D341Med (cell line): ENCODE data around the gene NOTO.
"Not testable (repeated sequence)": the region's sequence is repeated elsewhere in the genome, so short reads cannot be mapped to it uniquely, and the experiment has no call there.

Source experiments
- DNase-seq: peaks from one replicate; pipeline ENCODE4 v3.0.0; 2012; ENCODE audit warnings: low spot score

The NOTO gene, protein sequence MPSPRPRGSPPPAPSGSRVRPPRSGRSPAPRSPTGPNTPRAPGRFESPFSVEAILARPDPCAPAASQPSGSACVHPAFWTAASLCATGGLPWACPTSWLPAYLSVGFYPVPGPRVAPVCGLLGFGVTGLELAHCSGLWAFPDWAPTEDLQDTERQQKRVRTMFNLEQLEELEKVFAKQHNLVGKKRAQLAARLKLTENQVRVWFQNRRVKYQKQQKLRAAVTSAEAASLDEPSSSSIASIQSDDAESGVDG

DNA sequence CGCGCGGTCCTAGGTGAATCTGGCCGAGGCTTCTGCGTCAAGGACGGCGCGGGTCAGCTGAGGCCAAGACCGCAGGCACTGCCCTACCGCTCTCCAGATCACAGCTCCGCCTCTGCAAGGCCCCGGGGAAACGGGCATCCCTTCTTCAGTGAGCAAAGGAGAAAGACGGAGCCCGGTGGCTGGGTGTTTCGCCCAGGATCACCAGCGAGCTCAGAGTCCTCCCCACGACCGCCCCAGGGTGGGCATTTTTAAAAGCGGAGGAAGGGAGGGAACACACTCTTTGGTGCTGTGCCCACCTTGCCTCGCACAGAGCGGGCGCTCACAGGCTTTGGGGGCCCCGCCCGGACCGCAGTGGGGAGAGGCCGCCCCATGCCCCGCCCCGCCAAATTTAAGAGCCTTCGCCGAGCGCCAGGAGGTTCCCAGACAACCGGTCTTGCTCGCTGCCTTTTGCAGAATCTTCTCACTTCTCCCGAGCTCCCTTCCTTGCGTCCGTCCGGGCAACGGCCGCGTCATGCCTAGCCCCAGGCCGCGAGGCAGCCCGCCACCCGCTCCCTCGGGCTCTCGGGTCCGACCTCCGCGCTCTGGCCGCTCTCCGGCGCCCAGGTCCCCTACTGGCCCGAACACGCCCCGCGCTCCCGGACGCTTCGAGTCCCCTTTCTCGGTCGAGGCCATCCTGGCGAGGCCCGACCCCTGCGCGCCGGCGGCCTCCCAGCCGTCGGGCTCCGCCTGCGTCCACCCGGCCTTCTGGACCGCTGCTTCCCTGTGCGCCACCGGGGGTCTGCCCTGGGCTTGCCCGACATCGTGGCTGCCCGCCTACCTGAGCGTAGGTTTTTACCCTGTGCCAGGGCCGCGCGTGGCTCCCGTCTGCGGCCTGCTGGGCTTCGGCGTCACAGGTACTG is at the start of gene NOTO:
TSS of gene NOTO (plus strand) at position 419 of the 899 bp plus-strand sequence. CDS start at position 512, 93 bp downstream.
- DNase-seq: no peak

DNA sequence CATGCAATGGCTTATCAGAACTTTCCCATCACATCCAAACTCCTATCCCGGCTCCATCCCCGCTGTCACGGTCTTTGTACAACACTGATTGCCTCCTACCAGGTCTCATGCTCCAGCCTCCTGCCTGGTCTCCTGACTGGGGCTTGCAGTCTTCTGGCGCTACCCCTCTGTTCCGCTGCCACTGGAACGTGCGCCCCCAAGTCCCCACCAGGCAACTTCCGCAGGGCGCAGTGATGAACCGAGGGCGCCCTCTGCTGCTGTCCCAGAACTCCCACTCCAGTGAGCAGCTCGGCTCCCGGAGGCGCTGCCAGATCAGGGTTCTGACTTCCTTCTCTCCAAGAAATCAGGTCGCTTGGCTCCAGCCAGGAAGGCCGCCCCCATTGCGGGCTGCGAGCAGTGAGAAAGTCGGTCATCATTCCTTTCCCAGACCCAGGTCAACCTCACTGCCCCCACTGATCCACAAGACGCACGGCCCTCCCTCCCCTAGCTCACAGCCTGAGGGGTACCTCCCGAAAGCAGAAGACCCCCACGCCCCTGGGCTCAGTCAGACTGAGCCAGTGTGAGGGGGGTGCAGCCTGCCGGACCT is 45.7 kb upstream of the NOTO start:
- DNase-seq: peak; percentile 82

DNA sequence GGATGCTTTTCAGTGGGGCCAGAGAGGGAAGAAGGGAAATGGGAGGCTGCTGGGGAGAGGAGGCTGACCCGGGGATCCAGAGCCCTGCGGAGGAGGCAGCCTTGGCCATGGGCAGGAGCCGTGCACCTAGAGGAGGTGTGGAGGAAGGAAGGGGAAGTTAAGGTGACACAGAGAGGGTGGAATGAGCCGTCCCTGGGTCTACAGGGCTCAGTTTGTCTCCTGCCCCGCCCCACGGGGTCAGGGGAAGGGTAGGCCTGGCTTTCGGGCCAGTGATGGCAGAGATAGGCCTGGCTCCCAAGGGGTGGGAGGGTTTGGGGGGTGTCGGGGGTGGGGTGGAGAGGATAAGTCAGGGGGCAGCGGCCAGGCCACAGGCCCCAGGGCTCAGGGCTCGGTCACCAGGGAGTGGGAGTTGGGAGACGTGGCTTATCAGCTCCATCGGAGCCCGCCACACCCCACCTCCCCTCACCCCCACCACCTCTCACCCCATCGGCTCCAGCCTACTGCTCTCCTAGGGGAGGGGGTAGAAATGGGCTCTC is 39.5 kb upstream of the NOTO start:
- no peak for DNase-seq

DNA sequence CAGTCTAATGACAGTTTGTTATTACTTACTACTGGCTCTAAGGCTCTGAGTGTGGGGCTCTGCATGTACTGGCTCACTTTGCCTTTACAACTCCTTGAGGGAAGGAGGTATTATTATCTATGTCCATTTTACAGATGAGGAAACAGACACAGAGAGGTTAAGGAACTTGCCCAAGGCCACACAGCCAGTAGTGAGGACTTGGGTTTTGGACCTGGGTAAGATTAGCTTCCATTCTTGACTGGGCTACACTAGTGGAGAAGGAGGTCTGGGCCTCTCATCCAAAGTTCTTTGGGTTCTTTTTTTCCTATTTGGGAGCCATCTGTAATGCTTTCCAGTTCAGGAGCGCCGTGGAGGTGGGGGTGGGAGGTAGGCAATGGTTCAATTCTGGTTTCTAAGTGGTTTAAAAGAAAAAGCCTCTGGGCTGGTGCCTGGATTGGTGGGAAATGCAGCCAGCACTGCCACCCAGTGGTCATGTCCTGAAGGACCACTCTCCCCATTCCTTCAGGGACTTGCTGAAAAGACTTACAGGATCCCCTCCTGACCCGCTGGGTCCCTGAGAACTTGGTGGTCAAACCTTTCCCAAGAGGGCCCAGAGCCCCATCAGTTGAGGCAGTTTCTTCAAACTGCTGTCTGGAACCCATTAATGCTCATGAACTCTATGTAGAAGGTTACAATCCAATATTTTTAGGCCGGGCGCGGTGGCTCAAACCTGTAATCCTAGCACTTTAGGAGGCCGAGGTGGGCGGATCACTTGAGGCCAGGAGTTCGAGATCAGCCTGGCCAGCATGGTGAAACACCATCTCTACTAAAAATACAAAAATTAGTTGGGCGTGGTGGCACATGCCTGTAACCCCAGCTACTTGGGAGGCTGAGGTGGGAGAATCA is 38.6 kb upstream of the NOTO start:
- DNase-seq: peak; percentile 81

DNA sequence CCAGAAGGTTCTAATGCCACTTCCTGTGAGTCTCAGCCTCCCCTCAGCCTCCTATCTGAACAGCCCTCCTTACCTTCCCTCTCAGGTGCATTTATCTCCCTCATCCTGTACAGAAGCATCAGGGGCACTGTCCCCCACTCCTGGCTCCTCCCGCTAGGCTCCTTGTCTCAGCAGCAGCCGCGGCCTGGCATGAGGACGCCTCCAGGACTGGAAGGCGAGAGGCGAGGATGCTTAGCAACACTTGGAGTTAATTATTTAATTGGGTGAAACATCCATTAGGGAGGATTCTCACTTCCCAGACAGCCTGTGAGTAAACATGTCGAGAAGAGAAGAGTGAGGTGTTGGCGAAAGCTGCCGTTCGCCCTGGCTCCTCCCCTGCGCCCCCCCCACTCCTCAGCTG is 36.4 kb upstream of the NOTO start:
- DNase-seq: not testable (repeated sequence)

DNA sequence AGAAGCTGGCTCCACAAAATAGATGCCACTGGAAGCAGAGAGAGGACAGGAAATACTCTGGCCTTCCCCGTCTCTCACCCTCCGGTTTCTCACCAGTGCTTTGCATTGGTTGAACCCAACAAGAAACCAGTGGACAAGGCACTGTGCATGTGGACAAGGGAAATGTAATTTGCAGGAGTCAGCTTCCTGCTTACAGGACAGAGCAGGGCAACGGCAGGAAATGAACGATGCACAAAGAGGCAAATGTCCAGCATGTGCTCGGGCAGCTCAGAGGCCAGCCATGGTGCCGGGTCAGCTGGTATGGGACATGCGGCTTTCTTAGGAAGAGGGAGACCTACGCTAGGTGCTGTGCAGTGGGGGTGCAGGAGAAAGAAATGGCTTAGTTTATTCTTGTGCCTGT is 35.6 kb upstream of the NOTO start:
- not testable (repeated sequence) for DNase-seq

DNA sequence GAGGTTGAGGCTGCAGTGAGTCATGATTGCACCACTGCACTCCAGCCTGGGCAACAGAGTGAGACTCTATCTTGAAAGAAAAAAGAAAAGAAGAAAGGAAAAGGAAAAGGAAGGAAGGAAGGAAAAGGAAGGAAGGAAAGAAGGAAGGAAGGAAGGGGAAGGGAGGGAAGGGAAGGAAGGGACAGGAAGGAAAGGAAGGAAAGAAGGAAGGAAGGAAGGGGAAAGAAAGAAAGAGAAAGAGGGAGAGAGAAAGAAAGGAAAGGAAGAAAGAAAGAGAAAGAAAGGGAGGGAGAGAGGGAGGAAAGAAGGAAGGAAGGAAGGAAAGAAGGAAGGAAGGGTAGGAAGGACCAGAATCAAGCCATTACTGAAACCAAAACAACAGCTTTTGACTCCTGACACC is 34.0 kb upstream of the NOTO start:
- DNase-seq: not testable (repeated sequence)

DNA sequence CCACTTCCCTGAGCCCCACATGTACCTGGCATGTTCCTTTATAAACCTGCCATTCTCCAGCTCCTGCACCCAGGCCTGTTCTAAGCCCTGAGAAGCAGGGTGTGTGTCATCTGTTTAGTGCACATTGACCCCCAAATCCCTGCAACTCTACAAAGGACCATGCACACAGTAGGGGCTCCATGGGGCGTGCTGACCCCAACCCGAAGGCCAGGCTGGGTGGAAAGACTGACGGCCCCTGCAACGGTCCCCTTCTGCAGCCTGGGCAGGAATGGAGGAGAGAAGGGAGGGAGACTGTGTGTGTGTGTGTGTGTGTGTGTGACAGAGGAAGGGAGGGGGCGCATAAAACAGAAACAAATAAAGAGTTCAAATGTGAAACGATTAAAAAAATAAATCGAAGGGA is 32.0 kb upstream of the NOTO start:
- not testable (repeated sequence) for DNase-seq

DNA sequence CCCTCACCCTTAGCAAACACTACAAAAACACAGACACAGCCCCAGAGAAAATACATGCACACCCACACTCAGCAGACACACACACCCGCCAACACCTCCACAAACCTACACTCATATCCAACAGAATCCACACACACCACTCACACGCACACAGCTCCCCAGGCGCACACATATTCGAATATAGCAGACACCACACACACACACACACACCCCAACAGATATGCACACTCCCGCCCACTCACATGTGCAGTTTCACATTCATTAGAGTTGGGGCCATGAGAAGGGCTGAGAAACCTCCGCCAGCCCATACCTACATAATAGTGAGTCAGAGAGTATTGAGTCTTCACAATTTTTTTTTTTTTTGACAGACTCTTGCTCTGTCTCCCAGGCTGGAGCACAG is 29.4 kb upstream of the NOTO start:
- DNase-seq: no peak

DNA sequence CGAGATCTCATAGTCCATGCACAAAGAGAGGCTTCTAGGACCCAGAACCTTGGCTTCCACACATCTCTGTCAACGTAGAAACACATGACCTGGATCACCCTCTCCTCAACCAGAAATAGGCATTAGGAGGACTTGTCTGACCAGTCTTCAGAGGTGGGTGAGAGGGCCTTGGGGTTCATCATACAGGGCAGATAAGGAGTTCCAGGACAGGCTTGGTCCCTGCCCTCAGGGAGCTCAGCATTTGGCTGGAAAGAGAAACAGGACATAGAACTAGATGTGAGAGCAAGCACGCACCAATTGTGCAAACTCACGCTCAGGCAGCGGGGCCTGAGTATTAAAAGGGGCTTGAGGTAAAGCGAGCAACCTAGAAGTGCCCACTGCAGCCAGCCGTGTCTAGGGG is 28.6 kb upstream of the NOTO start:
- no peak for DNase-seq

DNA sequence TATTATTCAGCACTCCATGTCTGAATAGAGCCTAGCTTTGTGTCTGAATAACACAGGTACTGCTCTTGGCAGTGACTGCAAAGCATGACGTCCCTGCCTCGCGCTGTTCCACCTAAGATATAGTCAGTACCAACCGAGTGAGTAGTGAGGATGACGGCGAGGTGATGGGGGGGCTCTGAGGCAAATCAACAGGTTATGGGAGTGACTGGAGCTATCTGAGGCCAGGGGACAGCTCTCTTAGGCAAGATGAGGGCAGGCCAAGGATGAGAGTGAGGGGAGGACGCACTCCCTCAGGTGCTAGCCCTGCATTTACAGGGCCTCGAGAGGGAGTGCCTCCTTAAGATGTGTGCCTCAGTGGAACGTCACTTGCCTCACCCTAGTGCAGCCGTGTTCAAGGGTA is 28.1 kb upstream of the NOTO start:
- no peak for DNase-seq

DNA sequence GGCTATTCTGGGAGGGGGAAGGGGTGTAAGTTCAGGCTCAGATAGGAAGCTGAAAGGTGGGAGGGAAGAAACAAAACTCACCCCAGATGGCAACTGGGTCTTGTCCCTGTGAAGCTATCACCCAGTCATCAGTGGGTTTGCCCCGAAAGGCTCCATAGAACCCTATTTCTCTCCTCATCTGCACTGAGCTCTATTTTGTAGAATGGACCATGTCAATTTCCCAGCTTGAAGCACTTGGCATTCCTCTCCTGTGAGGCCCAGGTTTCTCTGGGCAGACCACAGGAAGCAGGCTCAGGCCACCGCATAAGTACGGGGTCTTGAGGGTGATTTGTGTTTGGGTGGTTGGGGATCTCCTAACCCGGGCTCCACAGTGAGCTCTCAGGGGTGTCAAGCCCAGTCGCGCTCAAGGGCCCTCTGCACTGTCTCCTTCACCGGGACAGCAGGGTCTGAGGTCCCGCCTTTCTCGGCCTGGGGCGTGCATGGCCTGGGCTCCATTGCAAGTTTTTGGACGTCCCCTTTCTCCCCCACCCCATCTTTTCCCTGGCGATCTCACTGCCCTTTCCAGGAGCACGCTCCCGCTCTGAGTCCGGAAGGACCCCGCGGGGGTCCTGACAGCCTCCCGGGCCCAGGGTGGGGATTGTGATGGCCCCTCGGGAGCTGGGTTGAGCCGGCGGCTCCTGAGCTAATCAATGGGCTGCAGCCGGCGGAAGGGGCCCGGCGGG is 27.3 kb upstream of the NOTO start:
- no peak for DNase-seq

DNA sequence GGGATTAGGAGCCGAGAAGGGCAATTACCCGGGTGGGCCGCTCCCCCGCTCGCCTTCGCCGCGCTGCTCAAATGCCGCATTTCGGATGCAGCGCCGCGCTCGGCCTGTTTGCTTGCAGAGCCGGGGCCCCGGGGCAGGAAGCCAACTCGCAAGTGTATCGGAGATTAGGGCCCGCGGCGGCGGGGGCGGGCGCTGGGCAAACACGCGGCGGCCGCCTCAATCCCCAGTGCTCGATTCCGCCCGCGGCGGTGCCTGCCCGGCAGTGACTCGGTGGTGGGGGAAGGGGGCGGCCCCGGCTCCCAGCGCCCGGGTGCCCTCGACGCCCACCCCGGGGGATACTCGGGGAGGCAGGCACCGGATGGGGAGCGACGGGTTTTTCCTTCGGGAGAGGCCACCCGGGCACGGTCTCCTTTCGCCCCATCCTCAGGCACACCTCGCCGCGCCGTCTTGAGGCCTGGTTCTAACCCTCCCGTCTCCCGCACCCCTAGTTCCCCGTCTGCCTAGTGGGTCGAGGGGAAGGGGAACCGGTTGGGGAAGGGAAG is 26.6 kb upstream of the NOTO start:
- DNase-seq: peak; percentile 84

DNA sequence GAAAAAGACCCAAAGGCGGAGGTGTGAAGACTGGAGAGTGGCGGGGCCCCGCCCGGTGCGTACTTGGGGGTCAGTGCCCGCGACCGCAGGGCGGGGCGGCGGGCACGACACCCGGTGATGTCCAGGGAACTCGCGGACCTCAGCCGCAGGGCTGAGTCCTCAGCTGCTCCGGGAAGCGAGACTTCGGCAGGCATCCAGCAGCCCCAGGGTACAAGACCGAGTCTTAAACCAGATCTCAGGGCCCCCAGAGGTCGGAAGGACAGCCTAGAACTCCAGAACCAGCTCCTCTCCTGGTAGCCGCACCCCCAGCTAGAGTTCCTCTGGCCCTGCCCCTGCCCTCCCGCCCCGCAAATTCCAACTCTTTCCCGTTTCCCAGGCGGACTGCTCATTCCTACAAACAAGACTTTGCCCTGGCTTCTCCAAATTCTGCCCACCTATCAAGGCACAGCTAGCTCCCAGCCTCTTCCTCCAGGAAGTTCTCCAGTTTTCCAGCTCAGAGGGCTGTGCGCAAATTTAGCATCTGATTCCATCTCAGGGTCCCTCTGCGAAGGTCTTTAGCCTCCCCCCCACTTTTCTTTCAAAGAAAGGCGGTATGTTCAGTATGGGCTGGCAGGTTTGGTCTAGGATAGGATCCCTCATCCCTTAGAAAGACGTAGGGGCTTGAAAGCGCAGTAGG is 26.0 kb upstream of the NOTO start:
- DNase-seq: peak; percentile 39

DNA sequence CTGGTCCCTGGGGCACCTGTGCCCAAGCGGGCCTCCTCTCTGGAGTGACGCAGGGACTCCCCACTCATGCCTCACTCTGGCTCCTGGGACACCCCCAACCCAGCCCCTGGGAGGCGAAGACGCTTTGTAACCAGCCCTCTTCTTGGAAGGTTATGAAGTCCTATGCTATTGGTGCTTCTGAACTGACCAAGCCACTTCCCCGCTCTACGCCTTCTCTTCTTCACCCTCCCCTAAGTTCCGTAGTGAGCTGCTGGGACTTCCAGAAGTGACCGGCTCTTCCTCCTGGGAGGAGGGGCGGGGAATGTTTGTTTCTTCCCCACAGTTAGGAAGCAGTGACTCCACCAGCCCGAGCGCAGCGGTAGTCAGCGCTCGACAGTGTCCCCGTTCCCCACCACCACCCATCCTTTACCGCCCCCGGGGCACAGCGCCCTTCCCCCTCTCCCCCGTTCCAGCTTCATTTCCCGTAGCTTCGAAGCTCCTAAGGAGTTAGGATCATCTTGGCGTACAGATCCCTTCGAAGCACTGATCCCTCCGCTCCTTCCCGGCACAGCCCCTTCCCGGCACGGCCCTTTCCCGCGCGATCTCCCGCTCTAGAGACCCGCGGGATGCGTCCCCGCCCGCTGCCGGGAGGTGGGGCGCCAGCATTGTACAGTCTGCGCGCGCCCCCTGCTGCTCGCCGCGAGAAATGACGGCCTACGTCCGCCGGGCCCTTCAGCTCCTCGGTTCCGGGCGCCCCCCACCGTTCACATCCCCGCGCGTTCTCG is 25.3 kb upstream of the NOTO start:
- peak; percentile 95 for DNase-seq

DNA sequence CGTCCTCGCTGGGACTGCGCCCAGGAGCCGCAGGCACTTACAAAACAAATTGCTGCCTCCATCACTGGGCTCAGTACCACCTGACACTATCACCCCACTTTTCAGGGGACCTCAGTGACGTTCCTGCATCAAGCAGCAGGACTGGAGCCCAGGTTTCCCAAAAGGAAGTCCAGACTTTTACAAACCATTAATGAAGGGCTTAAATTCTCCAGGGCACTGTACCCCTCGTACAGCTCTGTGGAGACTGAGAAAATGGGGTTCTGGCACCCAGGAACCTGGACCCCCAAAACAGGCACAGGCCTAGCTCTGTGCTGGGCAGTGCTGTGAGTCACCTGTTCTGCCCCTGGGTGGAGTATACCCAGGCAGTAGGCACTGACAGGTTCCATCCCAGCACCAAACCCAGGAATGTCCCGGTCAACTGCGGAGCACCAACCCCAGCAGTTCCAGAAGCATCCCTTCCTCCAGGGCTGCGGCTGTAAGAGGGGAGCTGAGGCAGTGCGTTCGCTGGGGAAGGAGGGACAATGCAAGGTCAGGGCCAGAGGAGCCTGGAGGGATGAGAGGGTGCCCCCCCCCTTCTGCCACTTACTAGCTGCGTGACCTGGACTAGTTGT is 24.6 kb upstream of the NOTO start:
- DNase-seq: no peak

DNA sequence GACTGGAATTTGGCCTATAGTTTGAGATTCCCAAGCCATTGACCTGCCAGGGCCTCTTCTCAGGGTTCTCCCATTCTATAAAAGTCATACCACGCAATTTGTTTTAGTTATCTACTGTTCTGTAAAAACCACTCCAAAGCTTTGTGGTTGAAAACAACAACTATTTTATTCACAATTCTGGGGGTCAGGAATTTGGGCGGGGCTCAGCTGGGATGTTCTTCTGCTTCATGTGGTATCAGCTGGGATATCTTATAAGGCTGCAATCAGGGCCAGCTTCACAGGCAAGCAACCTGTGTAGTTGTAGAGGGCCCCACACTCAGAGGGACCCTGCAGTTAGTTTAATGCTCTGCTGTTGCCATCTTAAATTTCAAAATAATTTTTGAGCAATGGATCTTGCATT is 16.4 kb upstream of the NOTO start:
- no peak for DNase-seq

DNA sequence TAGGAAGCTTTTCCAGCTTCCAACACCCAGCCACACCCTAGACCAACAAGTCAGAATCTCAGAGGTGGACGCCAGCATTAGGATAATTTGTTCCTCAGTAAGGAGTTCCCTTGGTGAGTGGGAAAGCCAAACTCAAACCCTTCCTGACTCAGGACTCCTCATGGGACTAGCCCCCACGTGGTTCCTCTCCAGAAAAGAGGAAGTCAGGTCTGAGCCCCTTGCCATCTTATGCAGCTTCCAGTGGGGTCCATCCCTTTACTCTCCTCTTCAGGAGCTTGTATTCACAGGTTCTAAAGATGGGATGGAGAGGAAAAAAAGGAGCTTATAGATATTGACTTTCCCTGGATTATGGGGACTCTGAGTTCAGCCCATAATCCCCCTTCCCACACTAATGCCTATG is 14.8 kb upstream of the NOTO start:
- DNase-seq: no peak

DNA sequence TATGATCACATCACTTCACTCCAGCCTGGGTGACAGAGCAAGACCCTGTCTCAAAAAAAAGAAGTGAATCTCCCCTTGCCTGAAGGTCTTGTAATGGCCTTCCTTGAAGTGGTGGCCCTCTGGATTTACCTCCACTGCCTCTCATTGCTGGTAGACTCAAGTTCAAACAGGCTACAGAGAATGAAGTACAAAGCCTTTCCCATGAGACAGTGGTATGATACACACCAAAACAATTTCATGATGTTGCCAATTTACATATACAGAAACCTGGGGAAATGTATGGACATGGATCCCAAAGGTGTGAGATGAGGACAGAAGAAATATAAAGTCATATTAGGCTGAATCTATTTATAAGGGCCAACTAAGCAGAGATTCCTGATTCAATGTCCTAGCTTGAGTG is 4.8 kb upstream of the NOTO start:
- DNase-seq: no peak
